ENCODE results near the gene SEMA4A. TPM values are rescaled to one million over a fixed set of nuclear protein-coding genes. Genes with fewer than 3 reads are reported as not detected.

Gene SEMA4A
- 6.4 TPM for polyA plus RNA-seq
- long read RNA-seq, donor 1 = 0 reads
- long read RNA-seq, donor 2 = 0 reads
- long read RNA-seq, donor 3 = 0 reads
- long read RNA-seq, donor 4 = 0 reads
- long read RNA-seq, donor 5, partial matches to known transcripts = 0 of 2 reads
- long read RNA-seq, donor 5, other reads (novel, unspliced or antisense) = 0 of 2 reads
- long read RNA-seq, donor 6 = 0 reads
- long read RNA-seq, donor 7, partial matches to known transcripts = 0 of 1 reads
- long read RNA-seq, donor 7, other reads (novel, unspliced or antisense) = 0 of 1 reads
- long read RNA-seq, donor 8 = 0 reads
- long read RNA-seq, donor 9 = 0 reads
- long read RNA-seq, donor 10 = 0 reads
- long read RNA-seq, donor 11, partial matches to known transcripts = 0 of 1 reads
- long read RNA-seq, donor 11, other reads (novel, unspliced or antisense) = 0 of 1 reads

DNA sequence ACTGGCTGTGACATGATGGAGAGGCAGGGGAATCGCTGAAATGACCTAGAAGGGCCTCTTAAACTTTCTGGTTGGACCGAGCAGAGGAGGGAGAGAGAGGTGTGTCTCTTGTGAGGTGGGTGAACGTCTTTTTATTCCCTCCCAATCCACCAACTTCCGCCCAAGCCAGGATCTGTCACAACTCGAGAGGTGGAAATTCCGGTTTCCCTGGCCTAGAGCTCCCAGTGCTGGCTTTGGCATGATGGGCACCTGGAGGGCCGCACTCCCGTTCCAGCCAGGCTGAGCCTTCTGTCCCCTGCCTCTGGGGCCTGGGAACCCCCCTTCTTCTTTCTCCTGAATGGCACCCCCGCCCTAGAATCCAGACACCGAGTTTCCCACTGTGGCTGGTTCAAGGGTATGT is at the start of gene SEMA4A:
SEMA4A (plus strand) TSS at position 224 of the 400 bp plus-strand sequence. CDS start 994 bp downstream, outside the sequence.
- no CpG with 5 or more reads among the region's 10 CpGs for WGBS (ENCODE audit: insufficient coverage, low lambda C conversion rate)
- Histone ChIP-seq H3K27me3 (ENCODE audit: control insufficient read depth, insufficient read depth, low read length) (peaks cover 15% of the 10 kb centered on the region), H3K27ac (ENCODE audit: low read length) (no peak within 1 kb of the TSS), H3K4me1 (ENCODE audit: control insufficient read depth, insufficient read depth, low read length) (peaks cover 2% of the 10 kb centered on the region), H3K9me3 (ENCODE audit: control insufficient read depth, low read depth, low read length) (no peaks in the 10 kb centered on the region), H3K36me3 (ENCODE audit: control insufficient read depth, insufficient read depth, low read length) (no peaks in the 10 kb centered on the region), H3K4me3 (ENCODE audit: low read length) (no peak within 1 kb of the TSS)
- peak in 1 of 2 donors; percentile 51 for DNase-seq

DNA sequence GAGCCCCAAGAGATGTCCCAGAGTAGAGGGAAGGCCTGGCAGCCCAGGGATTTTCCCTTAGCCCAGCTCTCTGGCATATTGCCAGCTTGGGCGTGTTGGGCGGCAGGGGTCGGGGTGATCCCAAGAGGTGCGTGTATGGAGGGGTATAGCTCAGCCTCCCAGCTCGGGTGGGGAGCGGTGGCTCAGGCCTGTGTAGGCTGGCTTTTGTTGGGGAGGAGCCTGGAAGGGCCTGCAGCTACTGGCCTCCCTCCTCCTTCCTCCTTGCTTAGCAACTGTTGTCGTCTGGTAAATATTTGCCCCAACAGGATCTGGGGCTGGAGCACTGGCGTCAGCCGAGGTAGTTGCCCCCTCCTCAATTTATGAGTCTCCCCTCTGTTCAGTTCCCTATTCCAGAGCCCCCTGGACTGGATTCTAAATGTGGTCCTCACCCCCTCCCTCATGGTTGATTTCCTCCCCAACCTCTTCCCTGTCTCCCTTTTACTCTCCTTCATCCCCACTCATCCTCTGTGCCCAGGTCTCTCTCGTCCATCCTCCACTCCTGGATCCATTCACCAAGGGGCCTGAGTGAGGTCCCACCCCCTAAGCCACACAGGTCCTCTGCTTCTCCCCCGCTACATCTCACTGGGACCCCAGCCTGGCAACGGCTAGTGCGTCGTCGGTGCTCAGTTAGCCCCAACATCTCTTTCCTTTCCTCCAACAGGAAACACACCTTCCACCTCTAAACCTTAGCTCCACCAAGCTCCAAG is 49.1 kb upstream of the SEMA4A start:
- Histone ChIP-seq H3K27ac (ENCODE audit: low read length) (peak overlapping the region; percentile 83), H3K36me3 (ENCODE audit: control insufficient read depth, insufficient read depth, low read length) (no peaks in the 10 kb centered on the region), H3K4me3 (ENCODE audit: low read length) (no peak overlapping the region), H3K27me3 (ENCODE audit: control insufficient read depth, insufficient read depth, low read length) (no peaks in the 10 kb centered on the region), H3K4me1 (ENCODE audit: control insufficient read depth, insufficient read depth, low read length) (peaks cover 65% of the 10 kb centered on the region), H3K9me3 (ENCODE audit: control insufficient read depth, low read depth, low read length) (no peaks in the 10 kb centered on the region)
- DNase-seq = peak; percentile 91 to 93
- 12% methylated on average over 4 of the region's 15 CpGs for WGBS (ENCODE audit: insufficient coverage, low lambda C conversion rate)

DNA sequence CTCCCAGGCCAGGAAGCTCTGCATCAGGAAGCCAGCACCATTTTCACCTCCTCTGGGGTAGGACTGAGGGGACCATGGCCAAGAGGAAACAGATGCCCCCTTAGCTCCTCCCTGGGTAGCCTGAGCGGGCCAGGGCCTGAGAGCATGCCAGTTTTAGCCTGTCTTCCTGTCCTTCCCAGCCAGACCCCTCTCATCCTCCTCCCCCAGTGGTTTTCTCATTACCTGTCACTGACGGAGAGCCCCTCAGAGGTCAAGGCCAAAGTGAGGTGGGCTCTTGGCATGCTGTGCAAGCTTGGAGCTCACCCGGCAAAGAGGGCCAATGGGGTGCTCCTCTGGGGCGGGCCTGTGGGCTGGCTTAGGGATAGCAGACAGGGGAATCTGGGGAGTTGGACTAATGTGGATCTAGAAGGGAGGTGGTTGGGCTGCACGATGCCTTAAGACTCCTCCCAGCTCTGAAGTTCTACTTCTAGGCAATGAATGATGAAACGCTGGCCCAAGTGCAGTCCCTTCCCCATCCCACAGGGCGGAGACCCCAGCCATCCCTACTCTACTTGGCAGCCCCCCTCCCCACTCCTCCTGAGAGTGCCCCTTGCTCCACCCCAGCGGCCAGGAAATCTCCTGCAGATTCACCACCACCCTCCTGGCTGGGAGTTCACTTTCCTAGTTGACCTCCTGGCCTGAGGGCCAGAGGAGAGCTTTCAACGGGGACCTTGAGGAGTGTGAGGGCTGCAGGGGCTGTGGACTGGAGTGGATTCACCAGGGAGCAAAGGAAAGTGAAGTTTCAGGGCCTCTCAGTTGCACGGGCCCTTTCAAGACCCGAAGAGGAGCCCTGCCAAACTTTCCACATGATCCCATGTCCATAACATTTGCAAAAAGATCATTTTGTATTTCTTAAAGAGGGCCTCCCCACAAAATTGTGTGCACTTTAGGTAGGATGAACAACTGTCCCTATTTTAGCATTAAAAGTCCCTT is 48.2 kb upstream of the SEMA4A start:
- H3K27me3 ChIP-seq (ENCODE audit: control insufficient read depth, insufficient read depth, low read length) = no peaks in the 10 kb centered on the region
- H3K4me1 ChIP-seq (ENCODE audit: control insufficient read depth, insufficient read depth, low read length) = peaks cover 62% of the 10 kb centered on the region
- peak overlapping the region; percentile 44 for H3K4me3 ChIP-seq (ENCODE audit: low read length)
- DNase-seq = peak in 1 of 2 donors; percentile 74
- peak overlapping the region; percentile 83 for H3K27ac ChIP-seq (ENCODE audit: low read length)
- no peaks in the 10 kb centered on the region for H3K9me3 ChIP-seq (ENCODE audit: control insufficient read depth, low read depth, low read length)
- WGBS (ENCODE audit: insufficient coverage, low lambda C conversion rate) = no CpG with 5 or more reads among the region's 11 CpGs
- H3K36me3 ChIP-seq (ENCODE audit: control insufficient read depth, insufficient read depth, low read length) = no peaks in the 10 kb centered on the region

DNA sequence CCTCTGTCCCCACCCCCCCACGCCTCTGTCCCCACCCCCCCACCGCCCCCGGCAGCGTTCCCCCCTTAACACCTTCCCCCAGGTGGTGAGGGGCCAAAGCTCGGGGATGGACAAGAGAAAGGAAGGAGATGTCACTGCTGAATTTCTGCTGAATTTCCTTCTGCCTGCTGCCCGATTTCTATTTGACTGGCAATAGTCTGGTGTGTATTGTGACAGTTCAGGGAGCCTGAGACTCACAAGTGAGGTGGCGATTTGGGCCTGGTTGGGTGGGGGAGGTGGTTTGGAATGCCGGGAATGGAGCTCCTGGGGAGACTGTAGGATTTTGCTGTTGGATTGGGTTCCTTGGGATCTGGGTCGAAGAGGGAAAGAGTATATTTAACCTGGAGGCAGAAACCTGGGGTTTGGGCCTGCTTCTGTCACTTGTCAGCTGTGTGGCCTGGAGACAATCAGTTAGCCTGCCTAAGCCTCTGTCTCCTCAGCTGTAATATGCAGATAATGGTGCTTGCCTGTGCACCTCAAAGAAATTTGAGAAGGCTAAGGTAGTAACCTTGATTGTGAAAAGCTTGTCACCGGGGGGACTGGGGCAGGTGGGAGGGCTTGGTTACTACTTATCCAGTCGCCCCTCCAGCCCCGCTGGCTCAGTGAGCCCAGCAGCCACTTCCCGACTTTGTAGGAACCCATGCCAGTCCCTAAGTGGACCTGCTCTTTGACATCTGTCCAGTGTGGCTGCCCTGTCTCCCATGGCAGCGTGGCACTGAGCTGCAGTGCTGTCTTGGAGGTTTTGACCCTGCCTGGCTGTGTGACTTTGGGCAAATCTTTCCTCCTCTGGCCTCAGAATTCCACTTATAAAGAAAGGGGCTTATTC is 46.5 kb upstream of the SEMA4A start:
- no peak for DNase-seq
- Histone ChIP-seq H3K27ac (ENCODE audit: low read length) (peak overlapping the region; percentile 83), H3K4me1 (ENCODE audit: control insufficient read depth, insufficient read depth, low read length) (peaks cover 50% of the 10 kb centered on the region), H3K36me3 (ENCODE audit: control insufficient read depth, insufficient read depth, low read length) (no peaks in the 10 kb centered on the region), H3K27me3 (ENCODE audit: control insufficient read depth, insufficient read depth, low read length) (no peaks in the 10 kb centered on the region), H3K9me3 (ENCODE audit: control insufficient read depth, low read depth, low read length) (no peaks in the 10 kb centered on the region), H3K4me3 (ENCODE audit: low read length) (peak overlapping the region; percentile 44)
- no CpG with 5 or more reads among the region's 14 CpGs for WGBS (ENCODE audit: insufficient coverage, low lambda C conversion rate)

DNA sequence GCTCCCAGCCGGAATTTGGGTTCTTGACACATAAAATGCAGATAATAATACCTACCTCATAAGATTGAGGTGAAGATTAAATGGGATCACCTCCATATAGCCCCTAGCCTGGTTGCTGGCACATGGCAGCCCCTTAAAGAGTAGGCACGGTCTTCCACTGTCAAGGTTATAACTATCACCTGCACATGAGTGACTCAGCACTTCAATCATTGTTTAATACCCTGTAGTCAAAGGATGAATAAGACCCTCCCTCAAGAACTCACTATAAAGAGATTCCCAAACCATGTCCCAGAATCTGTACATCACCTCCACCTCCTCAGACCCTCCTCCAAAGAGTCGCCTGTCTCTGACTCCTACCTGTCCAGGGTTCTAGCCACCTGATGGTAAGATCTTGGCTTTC is 45.3 kb upstream of the SEMA4A start:
- Histone ChIP-seq H3K27me3 (ENCODE audit: control insufficient read depth, insufficient read depth, low read length) (no peaks in the 10 kb centered on the region), H3K4me1 (ENCODE audit: control insufficient read depth, insufficient read depth, low read length) (peaks cover 38% of the 10 kb centered on the region), H3K27ac (ENCODE audit: low read length) (no peak overlapping the region), H3K9me3 (ENCODE audit: control insufficient read depth, low read depth, low read length) (no peaks in the 10 kb centered on the region), H3K4me3 (ENCODE audit: low read length) (no peak overlapping the region), H3K36me3 (ENCODE audit: control insufficient read depth, insufficient read depth, low read length) (no peaks in the 10 kb centered on the region)
- DNase-seq = no peak
- no CpG with 5 or more reads among the region's 3 CpGs for WGBS (ENCODE audit: insufficient coverage, low lambda C conversion rate)

DNA sequence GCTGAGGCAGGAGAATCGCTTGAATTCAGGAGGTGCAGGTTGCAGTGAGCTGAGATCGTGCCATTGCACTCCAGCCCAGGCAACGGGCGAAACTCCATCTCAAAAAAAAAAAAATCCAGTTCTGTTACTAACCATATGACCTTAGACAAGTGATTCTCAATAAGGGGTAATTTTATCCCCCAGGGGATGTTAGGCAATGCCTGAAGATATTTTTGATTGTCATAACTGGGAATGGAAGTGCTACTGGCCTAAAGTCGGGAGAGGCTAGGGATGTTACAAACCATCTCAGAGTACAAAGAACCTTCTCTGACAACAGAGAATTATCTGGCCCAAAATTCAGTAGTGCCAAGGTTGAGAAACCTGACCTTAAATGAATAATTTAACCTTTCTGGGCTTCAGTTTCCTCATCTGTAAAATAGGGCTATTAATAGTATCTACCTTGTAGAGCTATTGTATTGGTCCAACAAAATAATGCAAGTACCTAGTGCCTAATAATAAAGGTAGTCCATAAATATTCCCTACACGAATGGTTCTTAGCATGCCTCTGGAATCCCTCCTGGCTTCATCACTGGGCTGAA is 44.6 kb upstream of the SEMA4A start:
- no CpG with 5 or more reads among the region's 6 CpGs for WGBS (ENCODE audit: insufficient coverage, low lambda C conversion rate)
- H3K4me3 ChIP-seq (ENCODE audit: low read length) = no peak overlapping the region
- H3K9me3 ChIP-seq (ENCODE audit: control insufficient read depth, low read depth, low read length) = no peaks in the 10 kb centered on the region
- peaks cover 36% of the 10 kb centered on the region for H3K4me1 ChIP-seq (ENCODE audit: control insufficient read depth, insufficient read depth, low read length)
- DNase-seq = no peak
- H3K27me3 ChIP-seq (ENCODE audit: control insufficient read depth, insufficient read depth, low read length) = no peaks in the 10 kb centered on the region
- H3K36me3 ChIP-seq (ENCODE audit: control insufficient read depth, insufficient read depth, low read length) = no peaks in the 10 kb centered on the region
- H3K27ac ChIP-seq (ENCODE audit: low read length) = no peak overlapping the region

DNA sequence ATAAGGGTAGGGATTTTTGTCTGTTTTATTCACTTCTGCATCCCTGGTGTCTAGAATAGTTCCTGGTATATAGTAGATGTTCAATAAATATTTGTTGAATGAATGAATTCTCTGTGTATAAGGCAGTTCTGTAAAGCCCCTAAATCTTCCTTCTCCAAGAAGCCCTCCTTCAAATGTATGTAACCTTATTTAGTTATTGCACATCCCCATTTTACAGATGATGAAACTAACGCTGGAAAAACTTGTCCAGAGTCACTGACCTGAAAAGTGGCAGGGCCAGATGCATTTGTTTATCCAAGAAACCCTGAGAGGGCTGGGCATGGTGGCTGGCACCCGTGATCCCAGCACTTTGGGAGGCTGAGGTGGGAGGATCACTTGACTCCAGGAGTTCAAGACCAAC is 43.1 kb upstream of the SEMA4A start:
- no peak overlapping the region for H3K27ac ChIP-seq (ENCODE audit: low read length)
- peaks cover 28% of the 10 kb centered on the region for H3K4me1 ChIP-seq (ENCODE audit: control insufficient read depth, insufficient read depth, low read length)
- H3K27me3 ChIP-seq (ENCODE audit: control insufficient read depth, insufficient read depth, low read length) = no peaks in the 10 kb centered on the region
- DNase-seq = no peak
- no CpG with 5 or more reads among the region's 2 CpGs for WGBS (ENCODE audit: insufficient coverage, low lambda C conversion rate)
- no peaks in the 10 kb centered on the region for H3K9me3 ChIP-seq (ENCODE audit: control insufficient read depth, low read depth, low read length)
- no peaks in the 10 kb centered on the region for H3K36me3 ChIP-seq (ENCODE audit: control insufficient read depth, insufficient read depth, low read length)
- no peak overlapping the region for H3K4me3 ChIP-seq (ENCODE audit: low read length)

DNA sequence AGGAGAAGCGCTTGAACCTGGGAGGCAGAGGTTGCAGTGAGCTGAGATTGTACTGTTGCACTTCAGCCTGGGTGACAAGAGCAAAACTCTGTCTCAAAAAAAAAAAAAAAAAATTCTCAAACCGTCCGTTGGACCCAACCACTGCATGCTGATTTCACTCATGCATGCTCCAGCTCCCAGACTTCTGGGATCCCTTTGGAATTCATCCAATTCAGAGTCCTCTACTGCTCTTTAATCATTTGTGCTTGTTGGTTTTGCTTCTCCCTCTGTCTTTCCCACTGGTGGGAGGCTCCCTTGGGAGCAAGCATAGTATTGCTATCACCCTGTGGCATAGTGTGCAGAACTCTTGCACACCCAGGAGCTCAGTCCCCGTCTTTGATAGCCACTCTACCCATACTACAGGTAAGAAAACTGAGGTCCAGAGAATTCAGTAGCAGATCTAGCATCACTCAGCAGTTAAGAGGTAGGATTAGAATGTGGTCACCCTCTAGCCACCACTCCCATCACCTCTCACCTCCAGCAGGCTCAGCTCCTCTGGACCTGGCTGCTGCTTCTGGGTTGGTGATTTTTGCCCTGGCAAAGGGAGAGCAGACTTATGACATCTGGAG is 41.9 kb upstream of the SEMA4A start:
- H3K27me3 ChIP-seq (ENCODE audit: control insufficient read depth, insufficient read depth, low read length) = no peaks in the 10 kb centered on the region
- no CpG with 5 or more reads among the region's 4 CpGs for WGBS (ENCODE audit: insufficient coverage, low lambda C conversion rate)
- H3K9me3 ChIP-seq (ENCODE audit: control insufficient read depth, low read depth, low read length) = no peaks in the 10 kb centered on the region
- H3K36me3 ChIP-seq (ENCODE audit: control insufficient read depth, insufficient read depth, low read length) = no peaks in the 10 kb centered on the region
- peaks cover 20% of the 10 kb centered on the region for H3K4me1 ChIP-seq (ENCODE audit: control insufficient read depth, insufficient read depth, low read length)
- H3K4me3 ChIP-seq (ENCODE audit: low read length) = no peak overlapping the region
- H3K27ac ChIP-seq (ENCODE audit: low read length) = no peak overlapping the region
- no peak for DNase-seq
